ENCODE data around the gene RSPH1.

RSPH1 gene

DNA sequence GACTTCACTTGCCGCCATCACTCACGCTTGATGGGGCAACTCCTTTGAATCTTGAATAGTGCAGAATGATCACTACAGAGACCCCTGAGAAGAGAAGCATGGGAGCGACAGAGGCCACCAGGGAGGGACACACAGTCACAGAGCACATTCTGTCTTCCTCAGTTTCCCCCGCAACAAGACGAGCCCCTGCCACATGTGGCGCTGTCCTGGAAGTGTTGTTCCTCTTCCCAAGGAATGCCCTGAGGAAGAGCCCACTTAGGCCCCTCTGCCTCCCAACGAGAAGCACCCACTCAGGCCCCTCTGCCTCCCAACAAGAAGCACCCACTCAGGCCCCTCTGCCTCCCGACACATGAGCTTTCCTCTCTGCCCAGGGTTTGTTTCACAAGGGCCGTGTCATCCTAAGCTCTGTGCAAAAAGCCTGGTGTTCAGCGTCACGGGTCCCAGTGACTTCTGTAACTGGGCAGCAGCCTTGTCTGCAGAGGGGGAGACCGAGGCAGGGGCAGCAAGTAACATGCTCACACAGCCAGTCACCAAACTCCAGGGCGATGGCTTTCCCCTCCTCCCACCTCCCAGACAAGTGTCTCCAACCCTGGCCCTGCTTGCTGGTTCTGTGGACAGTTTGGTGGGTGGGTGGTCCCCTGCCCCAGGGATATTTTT, 37.4 kb upstream of the RSPH1 start:
- DNase-seq (ENCODE audit: low read depth), result no peak
- no peak overlapping the region for H3K4me3 ChIP-seq (ENCODE audit: low read depth, low read length)

DNA sequence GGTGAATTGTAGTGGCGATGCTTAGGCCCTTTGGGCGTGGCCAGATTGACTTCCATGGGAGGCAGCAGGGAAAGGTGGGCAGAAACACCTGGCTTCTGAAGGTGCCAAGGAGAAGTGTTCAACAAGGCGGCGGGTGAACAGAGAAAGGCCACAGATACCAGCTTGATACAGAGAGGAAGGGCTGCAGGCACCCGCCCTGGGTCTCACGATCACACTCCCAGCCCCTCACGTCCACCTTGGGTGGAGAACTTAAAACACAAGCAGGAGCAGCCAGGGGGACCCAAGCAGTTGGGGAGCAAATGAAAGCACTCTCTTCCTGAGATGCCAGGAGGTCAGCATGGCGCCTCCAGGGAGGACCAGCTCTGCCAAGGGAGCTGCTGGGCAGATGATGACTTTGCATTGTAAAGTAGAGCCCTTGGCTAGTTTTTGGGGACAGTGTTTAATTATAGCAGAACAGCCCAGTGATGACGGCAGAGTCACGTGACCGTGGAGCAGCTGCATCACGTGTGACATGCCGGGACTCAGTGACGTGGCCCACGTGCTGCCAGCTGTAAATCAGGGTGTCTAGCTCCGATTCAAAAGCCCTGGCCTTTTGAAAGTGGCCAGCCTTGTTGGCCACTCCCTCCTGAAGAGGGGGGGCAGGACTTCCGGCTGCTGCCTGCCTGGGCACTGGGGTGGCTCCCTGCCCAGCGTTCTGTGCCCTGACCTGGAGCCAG, 36.6 kb upstream of the RSPH1 start:
- no peak overlapping the region for H3K4me3 ChIP-seq (ENCODE audit: low read depth, low read length)
- DNase-seq (ENCODE audit: low read depth), result no peak

DNA sequence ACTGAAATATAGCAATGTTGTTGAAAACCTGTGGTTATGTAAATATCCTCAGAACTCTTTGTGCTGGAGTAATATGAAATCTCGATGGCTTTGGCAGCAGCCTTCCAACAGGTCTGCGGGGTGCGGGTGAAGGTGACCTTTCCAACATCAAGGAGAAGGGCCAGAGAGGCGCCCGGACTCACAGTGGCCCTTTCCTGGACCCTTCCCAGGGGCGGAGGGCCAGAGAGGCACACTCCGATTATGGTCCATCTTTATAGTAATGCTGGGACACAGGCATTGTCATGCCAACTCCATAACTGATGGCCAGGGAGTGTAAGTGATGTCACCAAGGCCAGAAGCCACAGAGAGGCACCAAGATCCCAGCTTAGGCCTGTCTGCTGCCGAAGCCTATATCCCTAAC, 35.7 kb upstream of the RSPH1 start:
- no peak overlapping the region for H3K4me3 ChIP-seq (ENCODE audit: low read depth, low read length)
- DNase-seq (ENCODE audit: low read depth), result no peak

DNA sequence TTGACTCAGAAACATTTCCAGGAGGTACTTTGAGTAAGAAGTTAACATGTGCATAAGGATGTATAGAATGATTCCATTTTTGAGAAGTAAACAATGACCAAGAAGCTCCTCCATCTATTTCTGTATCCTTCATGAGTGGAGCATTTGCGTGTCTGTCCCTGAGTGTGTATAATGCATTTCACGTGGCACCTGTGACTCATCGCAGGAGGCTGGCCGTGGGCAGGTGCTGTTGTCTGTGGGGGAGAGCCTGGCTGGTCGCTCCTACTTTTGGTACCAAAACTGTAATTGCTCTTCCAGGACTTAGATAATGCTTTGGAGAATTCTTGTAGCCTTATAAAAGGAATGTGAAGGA, 34.1 kb upstream of the RSPH1 start:
- DNase-seq (ENCODE audit: low read depth), result no peak
- H3K4me3 ChIP-seq (ENCODE audit: low read depth, low read length), result no peak overlapping the region

DNA sequence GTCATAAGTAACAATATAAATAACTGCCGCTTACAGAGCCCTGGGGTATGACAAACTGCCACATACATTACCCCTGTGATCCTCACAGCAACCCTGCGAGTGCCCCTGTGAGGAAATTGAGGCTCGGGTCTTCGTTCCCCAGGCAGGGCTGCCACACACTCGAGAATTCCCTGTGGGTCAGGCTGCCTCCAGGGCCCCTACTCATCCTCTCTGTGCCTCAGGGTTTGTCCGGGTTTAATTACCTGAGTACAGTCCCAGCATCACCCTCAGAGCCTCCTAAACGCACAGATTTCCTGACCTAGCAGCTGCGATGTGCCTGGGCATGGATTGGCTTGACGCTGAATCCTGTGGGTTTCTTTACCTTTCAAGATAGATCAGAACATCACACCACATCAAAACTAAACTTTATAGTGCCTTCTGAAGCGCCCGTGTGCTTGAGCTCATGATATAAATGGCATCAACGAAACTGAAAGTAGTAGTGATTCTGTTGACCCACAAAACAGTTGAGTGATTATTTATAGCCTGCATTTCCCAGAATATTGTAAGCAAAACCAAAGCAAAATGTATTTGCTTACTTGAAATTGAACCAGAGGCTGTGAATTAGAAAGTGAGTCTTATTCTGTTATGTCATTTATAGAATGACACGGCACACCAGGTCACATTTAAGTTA, 31.6 kb upstream of the RSPH1 start:
- H3K4me3 ChIP-seq (ENCODE audit: low read depth, low read length), result no peak overlapping the region
- no peak for DNase-seq (ENCODE audit: low read depth)

DNA sequence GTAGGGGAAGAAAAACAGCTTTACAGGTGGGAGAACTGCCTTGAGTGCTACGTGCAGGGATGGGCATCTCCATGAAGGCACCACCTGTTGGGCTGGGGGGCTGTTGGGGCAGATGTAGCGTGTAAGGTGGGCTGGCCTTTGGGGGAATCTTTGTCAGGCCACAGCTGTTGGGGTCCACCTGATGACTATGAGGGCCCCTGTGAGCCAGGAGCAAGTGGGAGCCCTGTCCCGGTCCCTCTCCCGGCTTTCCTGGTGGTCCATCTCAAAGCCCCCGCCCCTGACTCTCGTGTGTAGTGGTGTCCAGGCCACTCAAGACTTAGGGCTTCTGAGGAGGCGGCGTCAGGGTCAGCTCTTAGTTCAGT, 31.1 kb upstream of the RSPH1 start:
- no peak for DNase-seq (ENCODE audit: low read depth)
- H3K4me3 ChIP-seq (ENCODE audit: low read depth, low read length), result no peak overlapping the region

DNA sequence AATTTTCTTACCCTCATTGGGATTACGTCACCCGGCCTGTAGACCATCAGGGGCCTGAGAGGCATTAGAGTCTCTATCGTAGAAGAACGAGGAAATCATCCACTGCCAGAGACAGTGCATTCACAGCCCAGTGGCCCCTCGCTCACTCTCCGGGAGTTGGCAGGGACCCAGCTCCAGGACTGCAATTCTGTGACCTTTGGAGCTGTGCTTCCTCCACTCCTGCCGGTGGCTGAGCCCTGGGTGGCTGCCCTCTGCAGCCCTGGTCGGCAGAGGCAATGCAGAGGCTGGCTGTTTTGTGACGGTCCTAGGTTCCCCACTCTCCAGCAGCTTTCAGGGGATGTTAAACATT, 30.3 kb upstream of the RSPH1 start:
- no peak for DNase-seq (ENCODE audit: low read depth)
- H3K4me3 ChIP-seq (ENCODE audit: low read depth, low read length), result no peak overlapping the region

DNA sequence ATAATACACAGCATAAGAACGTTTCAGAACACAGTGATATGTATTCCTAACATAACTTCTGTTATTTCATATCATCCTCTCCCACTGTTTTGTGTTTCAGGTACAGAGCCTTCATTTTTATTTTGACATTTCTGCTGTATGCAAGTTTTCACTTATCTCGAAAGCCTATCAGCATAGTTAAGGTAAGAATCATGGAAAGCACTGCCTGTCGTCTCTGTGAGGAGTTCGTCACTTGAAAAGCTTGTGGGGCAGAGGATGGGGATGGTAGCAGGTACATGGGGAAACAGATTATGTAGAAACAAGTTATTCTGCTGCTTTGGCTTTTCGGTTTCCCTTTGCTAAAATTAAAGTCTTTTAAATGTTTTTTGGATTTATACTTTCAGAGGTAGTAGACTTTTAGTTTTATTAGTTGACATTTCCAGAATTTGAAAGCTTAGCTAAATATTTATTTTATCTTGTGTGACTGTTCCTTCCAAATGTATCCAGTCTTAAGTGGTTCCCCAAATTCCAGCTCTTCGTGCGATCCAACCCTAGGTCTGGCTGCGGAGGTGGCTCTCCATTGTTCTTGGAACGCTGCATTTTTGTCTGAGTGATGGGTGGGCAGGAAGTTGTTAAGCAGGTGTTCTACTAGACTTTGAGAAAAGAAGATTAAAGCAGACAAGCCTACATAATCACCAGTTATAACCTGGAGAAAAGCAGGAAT, 29.8 kb upstream of the RSPH1 start:
- H3K4me3 ChIP-seq (ENCODE audit: low read depth, low read length), result no peak overlapping the region
- no peak for DNase-seq (ENCODE audit: low read depth)

DNA sequence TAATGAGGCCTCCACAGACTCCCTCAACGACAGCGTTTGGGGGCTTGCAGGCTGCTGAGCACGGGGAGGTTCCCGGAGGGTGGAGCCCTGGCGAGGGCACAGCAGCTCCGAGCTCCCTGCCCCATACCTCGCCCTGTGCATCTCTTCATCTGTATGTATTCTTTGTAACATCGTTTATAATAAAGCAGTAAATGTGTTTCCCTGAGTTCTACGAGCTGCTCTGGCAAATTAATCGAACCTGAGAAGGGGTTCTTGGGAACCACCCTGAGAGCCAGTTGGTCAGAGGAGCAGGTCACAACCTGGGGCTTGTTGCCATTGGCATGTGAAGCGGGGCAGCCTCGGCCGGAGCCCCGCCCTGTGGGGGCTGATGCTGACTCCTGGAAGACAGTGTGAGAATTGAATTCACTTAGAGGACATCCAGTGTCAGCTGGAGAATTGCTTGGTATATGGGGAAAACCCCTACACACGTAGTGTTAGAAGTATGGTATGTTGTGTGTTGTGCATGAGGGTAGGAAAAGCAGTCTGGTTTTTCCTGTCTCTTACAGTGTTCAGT, 29.1 kb upstream of the RSPH1 start:
- no peak for DNase-seq (ENCODE audit: low read depth)
- H3K4me3 ChIP-seq (ENCODE audit: low read depth, low read length), result no peak overlapping the region

DNA sequence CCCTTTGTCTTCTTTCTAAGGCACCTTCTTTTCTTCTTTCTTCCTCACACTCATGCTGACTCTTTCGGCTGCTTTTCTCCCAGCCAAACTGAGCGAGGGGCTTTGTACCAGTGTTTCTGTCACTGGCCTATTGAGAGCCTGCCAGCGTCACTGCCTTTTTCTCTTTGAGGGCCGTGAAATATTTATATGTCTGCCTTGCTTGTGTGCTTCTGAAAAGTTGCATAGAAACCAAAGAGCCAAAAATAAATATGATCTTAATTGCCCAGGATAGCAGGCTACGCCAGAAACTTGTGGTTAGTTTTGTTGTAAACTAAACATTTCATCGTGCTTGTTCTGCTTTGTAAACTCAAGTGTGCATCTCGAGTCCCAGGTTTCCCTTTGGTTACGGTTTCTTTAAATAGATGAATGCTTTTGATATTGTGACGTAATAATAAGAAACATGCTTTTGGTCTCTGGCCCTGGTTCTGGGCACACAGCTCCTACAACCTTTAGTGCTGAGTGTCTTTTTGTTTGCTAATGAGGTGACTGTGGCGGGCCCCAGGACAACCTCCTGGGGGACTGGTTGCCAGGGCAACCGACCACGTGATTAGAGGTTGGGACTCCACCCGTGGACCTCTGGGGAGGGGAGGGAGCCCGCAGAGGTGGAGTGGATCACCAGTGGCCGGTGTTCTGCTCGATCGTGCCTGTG, 28.5 kb upstream of the RSPH1 start:
- DNase-seq (ENCODE audit: low read depth), result no peak
- no peak overlapping the region for H3K4me3 ChIP-seq (ENCODE audit: low read depth, low read length)

DNA sequence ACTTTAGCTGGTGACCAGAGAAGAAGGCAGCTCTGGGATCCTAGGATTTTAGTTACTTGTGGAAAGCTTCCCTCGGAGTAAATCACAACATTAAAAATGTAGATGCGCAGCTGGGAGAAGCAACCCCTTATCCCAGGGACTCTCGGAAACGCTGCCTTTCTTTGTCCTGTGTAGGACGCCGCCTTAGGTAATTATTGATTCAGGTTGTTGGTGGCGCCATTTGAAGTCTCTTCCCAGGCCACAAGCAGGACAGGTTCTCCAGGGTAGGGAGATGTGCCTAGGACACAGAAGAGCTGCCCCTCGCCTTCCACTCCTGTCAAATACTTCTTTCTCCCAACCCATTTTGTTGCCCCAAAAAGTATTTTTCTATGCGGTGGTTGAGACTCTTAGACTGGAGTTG, 27.9 kb upstream of the RSPH1 start:
- no peak for DNase-seq (ENCODE audit: low read depth)
- no peak overlapping the region for H3K4me3 ChIP-seq (ENCODE audit: low read depth, low read length)

DNA sequence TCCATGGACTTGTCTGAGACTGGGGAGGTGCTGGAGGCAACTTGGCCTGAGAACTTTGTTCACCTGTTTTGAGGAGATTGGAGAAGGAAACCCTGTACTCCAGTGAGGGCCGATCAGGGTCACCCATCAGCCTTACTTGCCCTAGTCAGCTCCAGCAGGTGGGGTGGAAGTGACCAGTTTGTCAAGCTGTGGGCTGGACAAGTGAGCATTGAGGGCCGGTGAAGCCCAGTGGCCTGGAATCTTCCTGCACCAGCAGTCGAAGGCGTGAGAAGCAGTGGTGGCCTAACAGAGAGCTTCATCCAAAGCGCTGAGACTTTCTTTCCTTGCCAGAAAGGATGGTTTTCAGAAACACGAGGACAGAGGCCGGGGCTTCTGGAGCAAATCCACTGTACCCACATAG, 27.2 kb upstream of the RSPH1 start:
- DNase-seq (ENCODE audit: low read depth), result no peak
- no peak overlapping the region for H3K4me3 ChIP-seq (ENCODE audit: low read depth, low read length)

DNA sequence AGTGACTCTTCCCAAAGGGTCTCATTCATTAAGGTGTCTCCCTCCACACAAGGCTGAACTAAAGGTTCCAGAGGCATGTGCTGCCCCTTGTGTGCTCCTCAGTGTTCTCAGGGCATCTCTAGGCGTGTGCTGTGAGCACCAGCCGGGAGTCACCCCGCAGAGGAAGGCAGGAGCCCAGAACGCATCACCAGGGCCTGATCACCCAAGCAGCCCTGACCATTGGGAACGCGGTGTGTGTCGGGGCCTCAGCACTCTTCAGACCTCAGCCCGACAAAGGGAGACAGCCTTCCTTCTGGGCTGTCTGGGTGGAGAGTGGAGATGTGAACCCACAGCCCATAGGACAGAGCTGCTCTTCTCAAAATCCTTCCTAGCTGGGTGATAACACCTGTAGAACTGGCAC, 26.7 kb upstream of the RSPH1 start:
- no peak overlapping the region for H3K4me3 ChIP-seq (ENCODE audit: low read depth, low read length)
- DNase-seq (ENCODE audit: low read depth), result no peak

DNA sequence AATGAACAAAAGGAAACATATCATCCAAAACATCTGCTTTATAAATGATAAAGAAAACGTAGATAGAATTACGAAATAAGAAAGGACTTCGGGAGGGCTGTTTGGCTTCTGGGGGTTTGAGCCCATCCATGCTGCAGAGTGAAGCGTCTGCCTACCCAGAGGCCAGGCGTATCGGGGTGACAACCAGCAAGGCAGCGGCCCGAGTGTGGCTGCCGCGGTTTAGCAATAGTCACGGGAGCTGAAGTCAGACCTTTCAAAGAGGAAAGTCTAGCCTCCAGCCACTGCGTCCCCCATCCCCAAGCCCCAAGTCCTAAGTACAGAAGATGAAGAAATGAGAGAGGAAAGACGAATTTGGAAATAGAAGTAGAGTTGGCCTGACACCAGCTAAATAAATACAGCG, 26.2 kb upstream of the RSPH1 start:
- DNase-seq (ENCODE audit: low read depth), result no peak
- H3K4me3 ChIP-seq (ENCODE audit: low read depth, low read length), result no peak overlapping the region

DNA sequence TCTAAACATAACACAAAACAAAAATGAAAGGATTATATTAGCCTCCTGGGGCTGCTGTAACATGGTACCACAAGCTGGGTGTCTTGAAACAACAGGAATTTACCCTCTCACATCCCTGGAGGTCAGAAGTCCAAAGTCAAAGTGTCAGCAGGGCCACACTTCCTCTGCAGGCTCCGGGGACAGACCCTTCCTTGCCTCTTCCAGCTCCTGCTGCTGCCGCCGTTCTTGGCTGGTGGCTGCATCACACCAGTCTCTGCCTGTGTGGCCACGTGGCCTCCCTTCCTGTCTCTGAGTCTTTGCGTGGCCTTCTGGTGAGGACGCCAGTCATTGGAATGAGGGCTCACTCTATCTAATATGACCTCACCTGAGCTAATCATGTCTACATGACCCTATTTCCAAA, 25.8 kb upstream of the RSPH1 start:
- H3K4me3 ChIP-seq (ENCODE audit: low read depth, low read length), result no peak overlapping the region
- DNase-seq (ENCODE audit: low read depth), result no peak

DNA sequence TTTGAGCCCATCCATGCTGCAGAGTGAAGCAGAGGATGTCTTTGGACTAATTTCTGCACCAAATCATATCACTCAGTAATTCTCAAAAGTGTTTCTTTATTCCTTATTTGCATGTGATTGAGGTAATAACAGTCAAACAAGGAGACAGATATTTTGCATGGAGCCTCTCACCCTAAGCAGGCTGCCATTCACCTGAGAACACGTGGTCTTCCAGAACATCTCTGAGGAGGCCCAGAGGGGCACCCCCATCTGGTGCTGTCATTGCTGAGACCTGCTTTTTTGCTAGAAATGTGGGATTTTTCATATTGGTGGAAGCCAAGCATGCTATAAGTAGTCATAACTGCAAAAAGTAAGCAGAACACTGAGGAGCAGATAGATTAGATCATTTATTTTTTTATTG, 25.4 kb upstream of the RSPH1 start:
- no peak overlapping the region for H3K4me3 ChIP-seq (ENCODE audit: low read depth, low read length)
- no peak for DNase-seq (ENCODE audit: low read depth)

DNA sequence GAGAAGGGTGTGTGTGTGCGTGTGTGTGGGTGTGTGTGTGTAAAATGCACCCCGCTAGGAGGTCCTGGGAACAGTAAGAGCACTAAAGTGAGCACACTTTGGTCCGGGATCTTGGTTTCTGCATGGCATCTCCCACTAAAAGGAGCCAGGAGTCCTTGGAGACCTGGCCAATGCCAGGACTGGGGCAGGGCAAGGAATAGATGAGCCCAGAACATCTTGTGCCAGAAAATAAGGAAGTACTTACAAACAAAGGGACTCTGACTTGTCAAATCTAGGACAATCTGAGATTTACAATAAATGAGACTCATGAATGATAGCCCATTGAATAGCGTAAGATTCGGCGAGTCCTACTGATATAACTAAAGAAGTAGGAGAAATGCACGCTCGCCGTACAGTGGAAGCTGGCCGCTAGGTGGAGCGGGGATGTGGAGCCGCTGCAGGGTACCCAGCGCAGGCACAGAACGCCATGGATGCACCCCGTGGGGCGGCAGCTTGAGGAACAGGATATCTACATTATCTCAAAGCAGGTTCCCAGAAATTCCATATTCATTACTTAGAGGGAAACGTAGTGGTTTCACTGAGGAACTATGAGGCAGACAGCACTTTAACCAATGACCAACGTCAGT, 24.7 kb upstream of the RSPH1 start:
- no peak for DNase-seq (ENCODE audit: low read depth)
- no peak overlapping the region for H3K4me3 ChIP-seq (ENCODE audit: low read depth, low read length)

DNA sequence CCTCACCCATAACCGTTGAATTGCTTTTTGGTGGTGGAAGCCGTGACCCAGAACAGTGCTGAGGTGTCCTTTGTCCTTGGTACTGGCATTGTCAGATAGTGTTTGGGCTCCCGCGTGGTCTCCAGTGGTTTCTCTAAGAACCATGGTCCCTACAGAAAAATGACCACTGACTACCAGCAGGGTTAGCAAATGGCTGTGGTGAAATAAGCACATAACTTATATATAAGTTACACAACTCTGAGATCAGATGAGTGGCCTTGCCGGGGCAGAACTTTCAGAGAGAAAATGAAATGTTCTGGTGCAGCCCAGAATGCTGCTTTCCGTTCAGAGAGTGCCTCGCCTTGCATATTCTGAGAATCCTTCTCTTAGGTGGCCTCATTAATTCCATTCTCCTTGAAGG, 22.6 kb upstream of the RSPH1 start:
- no peak overlapping the region for H3K4me3 ChIP-seq (ENCODE audit: low read depth, low read length)
- DNase-seq (ENCODE audit: low read depth), result no peak

DNA sequence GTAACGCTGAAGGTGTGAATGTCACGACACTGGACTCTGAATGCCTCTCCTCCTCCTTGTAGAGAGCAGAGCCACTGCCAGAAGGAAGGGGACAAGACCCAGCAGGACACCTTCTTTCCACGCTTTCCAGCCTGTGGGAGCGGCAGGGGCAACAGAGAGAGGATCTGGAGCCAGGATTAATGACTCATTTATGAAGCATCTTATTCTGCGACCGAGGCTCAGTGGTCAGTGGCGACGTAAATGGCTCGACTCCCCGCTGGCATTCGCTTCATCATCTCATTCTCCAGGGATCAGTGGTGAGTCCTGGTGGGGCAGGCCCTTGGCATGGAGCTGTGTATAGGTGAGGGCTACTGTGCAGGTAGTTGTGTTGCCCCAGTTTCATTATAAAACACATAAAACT, 22.2 kb upstream of the RSPH1 start:
- no peak for DNase-seq (ENCODE audit: low read depth)
- H3K4me3 ChIP-seq (ENCODE audit: low read depth, low read length), result no peak overlapping the region
